Activated naive CD4-positive, alpha-beta T cell treated with anti-CD3 and anti-CD28 coated beads, Interleukin-2, amount 10 ng/mL, durations not matched to agents 7 days and 5 days (primary cell): ENCODE measurements around the gene RIPOR3.

ENCODE experiments used
- CTCF ChIA-PET: fragments of 350-600 bp; sonication (Branson Sonifier 250); formaldehyde crosslinking; loops from one replicate; lab custom pipeline; 2021; ENCODE audit warnings: antibody characterized with exemption; lab: Charles Lee
- DNase-seq: peaks from one replicate; pipeline ENCODE4 v3.0.0-alpha.2; 2020
- H3K27ac Mint-ChIP-seq: one replicate; pipeline ENCODE4 v1.8.0; 2021; ENCODE audit warnings: mild to moderate bottlenecking, moderate library complexity, mixed read lengths
- H3K27me3 Mint-ChIP-seq: one replicate; pipeline ENCODE4 v1.8.0; 2021; ENCODE audit warnings: mild to moderate bottlenecking, mixed read lengths
- H3K36me3 Mint-ChIP-seq: one replicate; pipeline ENCODE4 v1.8.0; 2021; ENCODE audit warnings: mixed read lengths
- H3K4me1 Mint-ChIP-seq: one replicate; pipeline ENCODE4 v1.8.0; 2021; ENCODE audit warnings: mixed read lengths
- H3K4me3 Mint-ChIP-seq: one replicate; pipeline ENCODE4 v1.8.0; 2021; ENCODE audit warnings: mild to moderate bottlenecking, moderate library complexity, mixed read lengths
- H3K9me3 Mint-ChIP-seq: one replicate; pipeline ENCODE4 v1.8.0; 2021; ENCODE audit warnings: mixed read lengths

RIPOR3 gene, protein sequence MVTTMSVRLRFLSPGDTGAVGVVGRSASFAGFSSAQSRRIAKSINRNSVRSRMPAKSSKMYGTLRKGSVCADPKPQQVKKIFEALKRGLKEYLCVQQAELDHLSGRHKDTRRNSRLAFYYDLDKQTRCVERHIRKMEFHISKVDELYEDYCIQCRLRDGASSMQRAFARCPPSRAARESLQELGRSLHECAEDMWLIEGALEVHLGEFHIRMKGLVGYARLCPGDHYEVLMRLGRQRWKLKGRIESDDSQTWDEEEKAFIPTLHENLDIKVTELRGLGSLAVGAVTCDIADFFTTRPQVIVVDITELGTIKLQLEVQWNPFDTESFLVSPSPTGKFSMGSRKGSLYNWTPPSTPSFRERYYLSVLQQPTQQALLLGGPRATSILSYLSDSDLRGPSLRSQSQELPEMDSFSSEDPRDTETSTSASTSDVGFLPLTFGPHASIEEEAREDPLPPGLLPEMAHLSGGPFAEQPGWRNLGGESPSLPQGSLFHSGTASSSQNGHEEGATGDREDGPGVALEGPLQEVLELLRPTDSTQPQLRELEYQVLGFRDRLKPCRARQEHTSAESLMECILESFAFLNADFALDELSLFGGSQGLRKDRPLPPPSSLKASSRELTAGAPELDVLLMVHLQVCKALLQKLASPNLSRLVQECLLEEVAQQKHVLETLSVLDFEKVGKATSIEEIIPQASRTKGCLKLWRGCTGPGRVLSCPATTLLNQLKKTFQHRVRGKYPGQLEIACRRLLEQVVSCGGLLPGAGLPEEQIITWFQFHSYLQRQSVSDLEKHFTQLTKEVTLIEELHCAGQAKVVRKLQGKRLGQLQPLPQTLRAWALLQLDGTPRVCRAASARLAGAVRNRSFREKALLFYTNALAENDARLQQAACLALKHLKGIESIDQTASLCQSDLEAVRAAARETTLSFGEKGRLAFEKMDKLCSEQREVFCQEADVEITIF

DNA sequence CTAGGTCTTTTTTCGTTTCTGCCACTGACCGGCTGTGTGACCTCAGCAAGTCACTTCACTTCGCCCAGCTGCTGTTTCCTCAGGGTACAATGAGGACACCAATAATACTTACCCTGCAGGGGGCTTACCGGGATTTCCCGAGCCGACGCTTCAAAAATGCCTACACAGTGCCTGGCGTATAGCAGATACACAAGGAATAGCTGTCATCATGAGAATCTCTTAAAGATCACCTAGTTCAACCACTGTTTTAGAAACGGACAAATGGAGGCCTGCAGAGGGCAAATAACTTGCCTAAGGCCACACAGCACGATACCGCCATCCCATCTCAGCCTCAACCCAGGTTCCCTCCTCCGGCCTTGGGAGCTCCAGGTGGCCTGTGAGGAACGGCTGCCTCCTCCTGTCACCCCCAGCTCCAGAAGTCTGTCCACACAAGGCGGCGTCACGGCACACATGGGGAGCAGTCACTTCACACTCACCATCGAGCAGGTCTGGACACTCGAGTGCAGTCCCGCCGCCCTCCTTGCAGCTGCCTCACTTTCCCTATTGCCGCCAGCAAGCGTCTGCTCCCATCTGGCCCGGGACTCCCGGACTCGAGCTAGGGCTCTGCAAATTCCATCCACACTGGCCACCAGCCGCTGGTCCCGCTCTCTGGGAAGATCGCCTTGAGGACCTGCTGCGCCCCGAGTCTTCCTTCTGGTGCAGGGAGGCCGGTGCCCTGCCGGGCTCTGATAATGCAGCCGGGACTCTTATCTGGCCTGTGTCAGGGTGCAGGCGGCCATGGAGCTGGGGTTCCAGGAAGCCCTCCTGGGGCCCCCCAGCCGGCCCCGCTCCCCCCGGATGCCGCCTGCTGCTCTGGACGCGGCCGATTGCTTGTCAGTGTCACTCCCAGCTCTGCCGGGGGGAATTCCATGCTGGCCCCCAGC is at the start of gene RIPOR3:
TSS of gene RIPOR3 (minus strand) at position 893 of the 923 bp plus-strand sequence. CDS start at position 479, 414 bp downstream.
- no peak for DNase-seq
- H3K36me3 Mint-ChIP-seq: no peaks in the 10 kb centered on the region
- H3K9me3 Mint-ChIP-seq: no peaks in the 10 kb centered on the region
- no peak within 1 kb of the TSS for H3K4me3 Mint-ChIP-seq
- peaks cover 9% of the 10 kb centered on the region for H3K4me1 Mint-ChIP-seq
- CTCF ChIA-PET: interaction anchor here (1.0 to 1.3 kb wide), 2 partner anchors 55 to 59 kb away, joined by 5 to 7 read pairs; no protein-coding TSS in a partner anchor
- peaks cover 75% of the 10 kb centered on the region for H3K27me3 Mint-ChIP-seq
- H3K27ac Mint-ChIP-seq: no peak within 1 kb of the TSS

DNA sequence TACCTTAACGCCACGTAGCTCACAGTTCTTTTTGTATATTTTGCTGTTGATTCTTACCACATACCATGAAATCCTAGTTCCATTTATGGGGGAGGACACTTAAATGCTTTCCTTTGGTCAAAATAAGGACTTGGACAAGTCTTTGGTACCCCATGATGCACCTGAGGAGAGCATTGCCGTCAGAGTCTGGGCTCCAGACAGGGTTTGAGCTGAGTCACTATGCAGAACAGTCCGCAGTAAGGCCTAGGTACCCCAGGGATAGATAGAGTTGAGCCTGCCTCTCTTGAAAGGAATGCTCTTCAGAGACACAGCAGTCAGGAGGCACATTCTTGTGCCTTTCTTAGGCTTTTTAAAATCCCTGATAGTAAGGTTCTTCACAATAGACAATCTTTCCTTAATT is 46.0 kb upstream of the RIPOR3 start:
- H3K36me3 Mint-ChIP-seq: no peaks in the 10 kb centered on the region
- DNase-seq: no peak
- H3K27me3 Mint-ChIP-seq: no peaks in the 10 kb centered on the region
- H3K4me1 Mint-ChIP-seq: peaks cover 22% of the 10 kb centered on the region
- CTCF ChIA-PET: interaction anchor here (0.9 kb wide), 1 partner anchor 12 kb away, joined by 5 read pairs; no protein-coding TSS in a partner anchor
- H3K4me3 Mint-ChIP-seq: no peak overlapping the region
- no peaks in the 10 kb centered on the region for H3K9me3 Mint-ChIP-seq
- no peak overlapping the region for H3K27ac Mint-ChIP-seq

DNA sequence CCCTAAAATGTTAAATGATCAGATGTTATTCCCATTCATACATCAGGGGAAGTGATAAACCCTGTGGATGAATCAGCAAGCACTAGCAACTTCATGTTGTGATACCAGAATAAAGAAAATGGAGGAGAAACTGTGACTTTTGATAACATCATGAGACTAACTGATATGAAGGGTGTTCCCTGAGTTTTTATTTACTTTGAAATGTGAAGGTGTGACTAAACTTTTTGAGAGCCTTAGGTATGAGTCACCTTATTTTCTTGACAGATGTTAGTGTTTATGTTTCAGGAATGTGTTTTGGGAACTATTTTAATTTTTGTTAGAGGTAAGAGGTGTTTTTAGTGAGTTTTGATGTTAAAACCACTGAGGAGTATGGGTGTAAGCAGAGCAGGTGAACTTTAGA is 44.5 kb upstream of the RIPOR3 start:
- no peaks in the 10 kb centered on the region for H3K36me3 Mint-ChIP-seq
- H3K4me3 Mint-ChIP-seq: no peak overlapping the region
- CTCF ChIA-PET: no interaction called here
- DNase-seq: no peak
- H3K9me3 Mint-ChIP-seq: no peaks in the 10 kb centered on the region
- no peaks in the 10 kb centered on the region for H3K27me3 Mint-ChIP-seq
- H3K4me1 Mint-ChIP-seq: peaks cover 22% of the 10 kb centered on the region
- H3K27ac Mint-ChIP-seq: no peak overlapping the region

- H3K27ac Mint-ChIP-seq: no peak overlapping the region
- H3K4me1 Mint-ChIP-seq: peaks cover 25% of the 10 kb centered on the region
- DNase-seq: no peak
- no peaks in the 10 kb centered on the region for H3K36me3 Mint-ChIP-seq
- H3K27me3 Mint-ChIP-seq: no peaks in the 10 kb centered on the region
- CTCF ChIA-PET: interaction anchor here (1.1 kb wide), 1 partner anchor 14 kb away, joined by 3 read pairs; no protein-coding TSS in a partner anchor
- no peaks in the 10 kb centered on the region for H3K9me3 Mint-ChIP-seq
- H3K4me3 Mint-ChIP-seq: no peak overlapping the region
Observed at GRCh38 chr20:50734730-50735679, 43.7 kb upstream of the RIPOR3 start.

- no peak for DNase-seq
- no peaks in the 10 kb centered on the region for H3K27me3 Mint-ChIP-seq
- no peaks in the 10 kb centered on the region for H3K9me3 Mint-ChIP-seq
- CTCF ChIA-PET: no interaction called here
- peaks cover 23% of the 10 kb centered on the region for H3K4me1 Mint-ChIP-seq
- peak overlapping the region; percentile 11 for H3K4me3 Mint-ChIP-seq
- no peak overlapping the region for H3K27ac Mint-ChIP-seq
- no peaks in the 10 kb centered on the region for H3K36me3 Mint-ChIP-seq
Observed at GRCh38 chr20:50733644-50734349, 42.5 kb upstream of the RIPOR3 start.

GRCh38 chr20:50731930-50732690 is 40.8 kb upstream of the RIPOR3 start:
- Mint-ChIP-seq H3K27ac (peak overlapping the region; percentile 89), H3K9me3 (no peaks in the 10 kb centered on the region), H3K4me1 (peaks cover 23% of the 10 kb centered on the region), H3K36me3 (no peaks in the 10 kb centered on the region), H3K4me3 (peak overlapping the region; percentile 90), H3K27me3 (no peaks in the 10 kb centered on the region)
- CTCF ChIA-PET: interaction anchor here (0.7 to 1.0 kb wide), 4 partner anchors 13 to 62 kb away, joined by 3 to 4 read pairs (median 4); partner anchors contain the start of gene BCAS4
- DNase-seq: peak; percentile 29

DNA sequence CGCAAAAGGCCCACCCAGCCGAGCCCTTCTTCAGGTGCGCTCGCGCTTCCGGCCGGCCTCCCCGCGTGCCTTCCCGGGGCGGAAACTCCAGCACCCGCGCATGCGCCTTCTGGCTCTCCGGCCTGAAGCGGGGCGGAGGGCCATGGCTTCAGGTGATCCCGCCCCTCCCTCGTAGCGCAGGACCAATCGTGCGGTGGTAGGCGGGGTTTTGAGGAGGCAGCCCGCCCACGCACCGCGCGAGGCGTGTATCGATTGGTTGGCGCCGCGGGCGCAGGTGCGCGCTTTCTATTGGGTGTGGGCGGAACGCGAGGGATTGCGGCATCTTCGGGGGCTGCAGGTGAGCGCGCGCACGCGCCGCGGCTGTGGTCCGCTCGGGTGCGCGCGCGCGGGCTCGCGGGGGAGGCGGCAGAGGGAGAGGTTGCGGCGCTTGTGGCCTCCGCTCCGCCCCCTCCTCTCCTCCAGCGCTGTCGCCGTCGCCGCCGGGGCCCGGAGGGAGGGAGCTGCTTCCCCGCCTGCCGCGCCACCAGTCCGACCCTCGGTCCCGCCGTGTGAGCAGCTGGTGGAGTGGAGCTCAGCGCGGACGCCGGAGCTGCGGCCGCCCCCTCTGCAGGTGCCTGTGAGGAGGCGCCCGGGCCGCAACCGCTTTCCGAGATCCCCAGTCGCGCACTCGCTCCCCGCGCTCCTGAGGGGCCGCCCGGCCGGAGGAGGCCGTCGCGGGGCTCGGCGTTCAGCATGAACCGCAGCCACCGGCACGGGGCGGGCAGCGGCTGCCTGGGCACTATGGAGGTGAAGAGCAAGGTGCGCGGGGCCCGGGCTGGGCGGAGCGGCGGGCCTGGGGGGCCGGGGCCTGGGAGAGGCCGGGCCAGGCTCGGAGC is 40.0 kb upstream of the RIPOR3 start, which contains the start of gene PARD6B:
TSS of gene PARD6B (plus strand) at position 526 of the 875 bp plus-strand sequence. CDS start at position 733, 207 bp downstream.
- Mint-ChIP-seq H3K36me3 (no peaks in the 10 kb centered on the region), H3K27me3 (no peaks in the 10 kb centered on the region), H3K4me1 (peaks cover 23% of the 10 kb centered on the region), H3K4me3 (peak within 1 kb of the TSS; percentile 90), H3K27ac (peak within 1 kb of the TSS; percentile 89), H3K9me3 (no peaks in the 10 kb centered on the region)
- peak; percentile 99 for DNase-seq
- CTCF ChIA-PET: interaction anchor here (0.7 to 1.0 kb wide), 2 partner anchors 18 to 63 kb away, joined by 3 to 4 read pairs; partner anchors contain the start of gene BCAS4

GRCh38 chr20:50730765-50731054 is 39.4 kb upstream of the RIPOR3 start:
- peak overlapping the region; percentile 90 for H3K4me3 Mint-ChIP-seq
- H3K9me3 Mint-ChIP-seq: no peaks in the 10 kb centered on the region
- no peak for DNase-seq
- H3K27ac Mint-ChIP-seq: peak overlapping the region; percentile 82
- CTCF ChIA-PET: interaction anchor here (1.2 to 1.4 kb wide), 2 partner anchors 17 to 19 kb away, joined by 4 read pairs; no protein-coding TSS in a partner anchor
- H3K4me1 Mint-ChIP-seq: peaks cover 23% of the 10 kb centered on the region
- no peaks in the 10 kb centered on the region for H3K27me3 Mint-ChIP-seq
- H3K36me3 Mint-ChIP-seq: no peaks in the 10 kb centered on the region

GRCh38 chr20:50729901-50730764 is 38.8 kb upstream of the RIPOR3 start:
- peaks cover 21% of the 10 kb centered on the region for H3K4me1 Mint-ChIP-seq
- CTCF ChIA-PET: interaction anchor here (1.2 to 1.4 kb wide), 2 partner anchors 17 to 20 kb away, joined by 4 read pairs; no protein-coding TSS in a partner anchor
- no peaks in the 10 kb centered on the region for H3K36me3 Mint-ChIP-seq
- no peaks in the 10 kb centered on the region for H3K9me3 Mint-ChIP-seq
- H3K27me3 Mint-ChIP-seq: no peaks in the 10 kb centered on the region
- peak overlapping the region; percentile 90 for H3K4me3 Mint-ChIP-seq
- no peak for DNase-seq
- H3K27ac Mint-ChIP-seq: peak overlapping the region; percentile 82
